Right lobe of liver (tissue), 6 donors: ENCODE data around the gene GATD1. TPM values are rescaled to one million over a fixed set of nuclear protein-coding genes. Genes with fewer than 3 reads are reported as not detected.
A peak's percentile ranks its signal among the peaks of the same experiment; 100 is the strongest.

Experiments used
- ATAC-seq, 4 donors: fragments of 200-7000 bp; cut with Tn5 transposase; one replicate each; pipeline ENCODE4 v1.9.1; 2020; ENCODE audit warnings: mild to moderate bottlenecking in 4 of 4, moderate library complexity in 4 of 4
- DNase-seq, 3 donors: peaks; one replicate each; pipeline ENCODE4 v3.0.0-alpha.2; 2020
- H3K27ac ChIP-seq, 3 donors: fragments of 200-600 bp; one replicate each; pipeline ENCODE4 v1.8.0; 2022
- H3K27me3 ChIP-seq, 2 donors: fragments of 200-600 bp; one replicate each; pipeline ENCODE4 v1.8.0; 2022
- H3K36me3 ChIP-seq, 4 donors: fragments of 200-600 bp; sonication (generic) in 1 of 4; one replicate each; pipeline versions ENCODE4 v1.5.1 to v1.8.0; 2017 to 2022; ENCODE audit warnings: control low read depth in 1 of 4
- H3K4me1 ChIP-seq, 4 donors: fragments of 200-600 bp; sonication (generic) in 1 of 4; one replicate each; pipeline versions ENCODE4 v1.5.1 to v1.8.0; 2017 to 2022; ENCODE audit warnings: control low read depth in 1 of 4
- H3K4me3 ChIP-seq, 3 donors: fragments of 200-600 bp; one replicate each; pipeline ENCODE4 v1.8.0; 2022
- H3K9me3 ChIP-seq, 4 donors: fragments of 200-600 bp; sonication (generic) in 1 of 4; one replicate each; pipeline versions ENCODE4 v1.5.1 to v1.8.0; 2017 to 2022; ENCODE audit warnings: control low read depth in 1 of 4
- POLR2A ChIP-seq: fragments of 450-650 bp; IDR thresholded peaks from one replicate; pipeline ENCODE4 v1.6.1; 2017; ENCODE audit warnings: antibody characterized with exemption, mild to moderate bottlenecking
- WGBS: methylation state at CpG from one replicate; pipeline ENCODE4 v1.1.6; 2018; ENCODE audit warnings: low coverage, low lambda C conversion rate; ENCODE audit not compliant: insufficient coverage; ENCODE audit errors: missing lambda C conversion rate; 5-methylcytosine and 5-hydroxymethylcytosine counted together
- intact Hi-C, 2 donors: fragments of 100-400 bp; cut with DNase I; formaldehyde crosslinking; loops; one replicate each; pipeline versions ENCODE4 v1.11.2 to v1.14.1; 2022
- total RNA-seq, 6 experiments: library from RNA; depleted of rRNA in 2 of 6; stranded (reverse); fragments of >200 nt in 2 of 6; fragmentation: NEBNext Ultra II Directional in 3 of 6; extraction: Animal tissue kit (Norgen Biotek cat#: 25700) in 3 of 6; gene quantifications; one replicate each; pipeline versions ENCODE4 v1.1.0 to v1.2.4, GENCODE V29; 2016 to 2023
- TF ChIP-seq, protein P1 (sequence below), 4 donors: fragments of 200-600 bp in 3 of 4; fragments of 450-650 bp in 1 of 4; IDR thresholded peaks; one replicate each; pipeline versions ENCODE4 v1.5.1 to v1.8.0; 2016 to 2022; ENCODE audit warnings: antibody characterized with exemption in 4 of 4, mild to moderate bottlenecking in 2 of 4
- donor health status: DM: no; HTN: yes; CAD: no.
- donor health status: DM: no; HTN: no; CAD: no.
- donor health status: DM: no; HTN: no; CAD: no.
- donor health status: DM: no; HTN: yes; CAD: no.
- donor health status: DM: no; HTN: yes; CAD: no.

Gene GATD1
- total RNA-seq, 6 experiments from 2014 or later = 15.8 to 31.9 (median 27.7) TPM

DNA sequence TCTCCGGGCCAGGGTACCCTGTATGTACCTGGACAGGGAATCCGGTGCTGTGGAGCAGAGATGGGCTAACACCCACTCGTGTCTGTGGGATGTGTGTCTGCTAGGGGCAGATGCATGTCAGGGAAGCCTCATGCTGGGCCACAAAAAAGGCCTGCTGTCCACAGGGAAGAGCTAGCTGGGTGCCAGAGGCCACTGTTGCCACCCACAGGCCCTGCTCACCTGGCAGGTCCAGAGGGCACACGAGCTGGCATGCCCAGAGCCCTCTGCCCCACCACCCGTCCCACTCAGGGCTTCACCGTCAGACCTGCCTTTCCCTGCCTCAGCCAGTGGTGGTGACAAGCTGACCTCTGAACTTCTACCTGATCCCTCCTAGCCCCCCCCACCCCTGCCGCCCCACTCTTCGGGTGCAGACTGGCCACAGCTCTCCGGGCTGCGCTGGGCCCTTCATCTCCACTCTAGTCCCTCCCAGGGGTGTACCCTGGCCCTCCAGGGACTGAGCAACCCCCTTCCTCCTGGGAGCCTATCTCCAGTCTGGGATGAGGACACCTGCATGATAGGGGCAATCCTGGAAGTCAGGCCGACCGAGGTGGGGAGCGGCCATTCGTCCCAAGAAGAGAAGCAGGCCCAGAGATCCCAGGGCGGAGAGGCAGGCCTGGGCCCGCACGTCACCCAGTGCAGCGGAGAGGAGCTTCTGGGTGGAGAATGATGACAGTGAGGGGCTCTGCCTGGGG, 19.4 kb upstream of the GATD1 start:
- H3K9me3 ChIP-seq = no peaks in the 10 kb centered on the region
- H3K4me1 ChIP-seq = peaks cover 0 to 30% (median 11%) of the 10 kb centered on the region in 4 donors
- TF ChIP-seq, protein P1, sequence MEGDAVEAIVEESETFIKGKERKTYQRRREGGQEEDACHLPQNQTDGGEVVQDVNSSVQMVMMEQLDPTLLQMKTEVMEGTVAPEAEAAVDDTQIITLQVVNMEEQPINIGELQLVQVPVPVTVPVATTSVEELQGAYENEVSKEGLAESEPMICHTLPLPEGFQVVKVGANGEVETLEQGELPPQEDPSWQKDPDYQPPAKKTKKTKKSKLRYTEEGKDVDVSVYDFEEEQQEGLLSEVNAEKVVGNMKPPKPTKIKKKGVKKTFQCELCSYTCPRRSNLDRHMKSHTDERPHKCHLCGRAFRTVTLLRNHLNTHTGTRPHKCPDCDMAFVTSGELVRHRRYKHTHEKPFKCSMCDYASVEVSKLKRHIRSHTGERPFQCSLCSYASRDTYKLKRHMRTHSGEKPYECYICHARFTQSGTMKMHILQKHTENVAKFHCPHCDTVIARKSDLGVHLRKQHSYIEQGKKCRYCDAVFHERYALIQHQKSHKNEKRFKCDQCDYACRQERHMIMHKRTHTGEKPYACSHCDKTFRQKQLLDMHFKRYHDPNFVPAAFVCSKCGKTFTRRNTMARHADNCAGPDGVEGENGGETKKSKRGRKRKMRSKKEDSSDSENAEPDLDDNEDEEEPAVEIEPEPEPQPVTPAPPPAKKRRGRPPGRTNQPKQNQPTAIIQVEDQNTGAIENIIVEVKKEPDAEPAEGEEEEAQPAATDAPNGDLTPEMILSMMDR (IDR thresholded peaks at IDR 0.05) = no peak
- TF ChIP-seq POLR2A = no peak
- H3K27me3 ChIP-seq = no peaks in the 10 kb centered on the region
- peaks cover 0 to 5% (median 0%) of the 10 kb centered on the region in 4 donors for H3K36me3 ChIP-seq
- DNase-seq (peak in 2 of 3 donors; percentile 90 to 91), ATAC-seq (peak; percentile 44 to 66 (median 61))
- 16% methylated on average over 5 of the region's 18 CpGs for WGBS
- peak overlapping the region; percentile 63 to 73 (median 73) for H3K4me3 ChIP-seq
- intact Hi-C loops = no loop called here
- H3K27ac ChIP-seq = peak overlapping the region; percentile 70 to 88 (median 85)

DNA sequence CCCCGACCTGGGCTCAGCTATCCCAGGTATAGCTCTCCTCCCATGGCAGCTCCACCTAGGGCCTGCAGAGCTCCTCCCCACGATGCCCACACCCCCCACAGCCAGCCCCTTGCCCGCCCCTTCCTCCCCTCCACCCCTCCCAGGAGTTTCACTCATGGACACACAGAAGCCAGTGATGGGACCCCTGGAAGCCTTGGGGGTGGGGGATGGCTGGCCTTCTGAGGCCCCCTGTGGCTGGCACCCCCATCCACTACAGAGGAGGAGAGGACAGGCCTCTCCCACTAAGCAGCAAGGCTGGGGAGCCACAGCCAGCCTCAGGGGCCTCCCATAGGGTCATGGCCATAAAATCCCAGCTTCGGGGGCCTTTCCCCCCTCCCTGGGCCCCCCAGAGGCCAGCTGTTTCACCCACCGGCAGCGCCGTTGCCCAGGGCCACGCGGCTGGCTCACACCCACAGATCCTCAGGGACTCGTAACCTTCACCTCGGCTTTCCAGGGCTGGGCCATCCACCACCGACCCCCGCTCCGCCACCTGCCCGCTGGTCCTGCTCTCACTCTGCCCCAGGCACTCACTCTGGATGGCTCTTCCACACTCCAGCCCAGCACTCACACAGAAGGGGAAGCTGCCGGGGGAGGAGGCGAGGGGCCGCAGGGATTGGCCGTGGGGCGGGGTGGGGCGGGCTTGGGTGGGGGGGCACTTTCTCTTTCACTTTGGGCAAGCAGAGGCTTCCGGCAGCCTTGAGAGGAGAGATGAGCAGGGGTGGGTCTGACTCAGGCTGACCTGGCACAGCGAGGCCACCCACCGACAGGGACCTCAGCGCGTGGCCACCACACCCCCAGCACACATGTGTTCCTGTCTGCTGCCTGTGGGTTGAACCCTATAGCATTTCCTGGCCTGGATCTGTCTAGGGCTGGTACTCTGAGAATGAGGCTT, 18.6 kb upstream of the GATD1 start:
- Histone ChIP-seq H3K27ac (peak overlapping the region; percentile 70 to 88 (median 85)), H3K9me3 (no peaks in the 10 kb centered on the region), H3K4me1 (peaks cover 0 to 33% (median 11%) of the 10 kb centered on the region in 4 donors), H3K36me3 (peaks cover 0 to 5% (median 0%) of the 10 kb centered on the region in 4 donors), H3K4me3 (peak overlapping the region; percentile 63 to 73 (median 73)), H3K27me3 (no peaks in the 10 kb centered on the region)
- peak; percentile 59 for TF ChIP-seq POLR2A
- TF ChIP-seq, protein P1 (IDR thresholded peaks at IDR 0.05) = no peak
- peak; percentile 83 to 87 (median 85) for DNase-seq
- ATAC-seq = peak; percentile 55 to 69 (median 64)
- WGBS = 0% methylated on average over 3 of the region's 26 CpGs
- intact Hi-C loops = no loop called here

- WGBS = 41% methylated on average over 22 of the region's 38 CpGs
- Histone ChIP-seq H3K36me3 (peaks cover 0 to 5% (median 0%) of the 10 kb centered on the region in 4 donors), H3K4me3 (peak overlapping the region; percentile 63 to 73 (median 73)), H3K27ac (peak overlapping the region in 2 of 3 donors; percentile 85 to 88), H3K9me3 (no peaks in the 10 kb centered on the region), H3K4me1 (peaks cover 0 to 34% (median 11%) of the 10 kb centered on the region in 4 donors), H3K27me3 (no peaks in the 10 kb centered on the region)
- TF ChIP-seq POLR2A = no peak
- TF ChIP-seq, protein P1 (IDR thresholded peaks at IDR 0.05) = no peak
- intact Hi-C loops = no loop called here
- peak; percentile 1 to 28 (median 22) for ATAC-seq
- peak in 1 of 3 donors; percentile 82 for DNase-seq
Measured at GRCh38 chr11:794766-795633, 17.7 kb upstream of the GATD1 start.
